ENCODE measurements around the gene ERC1. TPM values are rescaled to one million over a fixed set of nuclear protein-coding genes. Genes with fewer than 3 reads are reported as not detected.

ERC1 gene
- total RNA-seq, 1 donor from 2014 or later = 79.5 TPM

- H3K27me3 Mint-ChIP-seq (ENCODE audit: unreplicated experiment) = no peaks in the 10 kb centered on the region
- H3K4me1 Mint-ChIP-seq (ENCODE audit: unreplicated experiment) = peaks cover 14% of the 10 kb centered on the region
- H3K9me3 Mint-ChIP-seq (ENCODE audit: unreplicated experiment) = no peaks in the 10 kb centered on the region
- TF ChIP-seq CTCF (IDR thresholded peaks at IDR 0.05) = no peak
- H3K4me3 Mint-ChIP-seq (ENCODE audit: unreplicated experiment) = no peak overlapping the region
- H3K36me3 Mint-ChIP-seq (ENCODE audit: unreplicated experiment) = peaks cover 11% of the 10 kb centered on the region
- no peak for DNase-seq (ENCODE audit: extremely low spot score, unreplicated experiment)
- H3K27ac Mint-ChIP-seq (ENCODE audit: unreplicated experiment) = no peak overlapping the region
Observed at GRCh38 chr12:1320021-1320420, 329.0 kb downstream of the ERC1 start.

- DNase-seq (ENCODE audit: extremely low spot score, unreplicated experiment) = no peak
- TF ChIP-seq CTCF (IDR thresholded peaks at IDR 0.05) = no peak
- no peak overlapping the region for H3K4me3 Mint-ChIP-seq (ENCODE audit: unreplicated experiment)
Observed at GRCh38 chr12:1322821-1323220, 331.8 kb downstream of the ERC1 start.

GRCh38 chr12:1324099-1324498, 333.1 kb downstream of the ERC1 start:
- Mint-ChIP-seq H3K27ac (ENCODE audit: unreplicated experiment) (no peak overlapping the region), H3K36me3 (ENCODE audit: unreplicated experiment) (peaks cover 15% of the 10 kb centered on the region), H3K4me3 (ENCODE audit: unreplicated experiment) (no peak overlapping the region), H3K4me1 (ENCODE audit: unreplicated experiment) (peaks cover 3% of the 10 kb centered on the region), H3K27me3 (ENCODE audit: unreplicated experiment) (no peaks in the 10 kb centered on the region), H3K9me3 (ENCODE audit: unreplicated experiment) (no peaks in the 10 kb centered on the region)
- no peak for TF ChIP-seq CTCF (IDR thresholded peaks at IDR 0.05)
- no peak for DNase-seq (ENCODE audit: extremely low spot score, unreplicated experiment)

More at GRCh38 chr12:1322821-1323220, 331.8 kb downstream of the ERC1 start:
- H3K4me1 Mint-ChIP-seq (ENCODE audit: unreplicated experiment) = peaks cover 14% of the 10 kb centered on the region
- peaks cover 10% of the 10 kb centered on the region for H3K36me3 Mint-ChIP-seq (ENCODE audit: unreplicated experiment)
- no peak overlapping the region for H3K27ac Mint-ChIP-seq (ENCODE audit: unreplicated experiment)
- no peaks in the 10 kb centered on the region for H3K9me3 Mint-ChIP-seq (ENCODE audit: unreplicated experiment)
- no peaks in the 10 kb centered on the region for H3K27me3 Mint-ChIP-seq (ENCODE audit: unreplicated experiment)

GRCh38 chr12:1324910-1325309, 333.9 kb downstream of the ERC1 start:
- Mint-ChIP-seq H3K27ac (ENCODE audit: unreplicated experiment) (no peak overlapping the region), H3K27me3 (ENCODE audit: unreplicated experiment) (no peaks in the 10 kb centered on the region), H3K4me3 (ENCODE audit: unreplicated experiment) (no peak overlapping the region), H3K9me3 (ENCODE audit: unreplicated experiment) (no peaks in the 10 kb centered on the region), H3K4me1 (ENCODE audit: unreplicated experiment) (no peaks in the 10 kb centered on the region), H3K36me3 (ENCODE audit: unreplicated experiment) (peaks cover 15% of the 10 kb centered on the region)
- no peak for DNase-seq (ENCODE audit: extremely low spot score, unreplicated experiment)
- TF ChIP-seq CTCF (IDR thresholded peaks at IDR 0.05) = no peak

- no peak overlapping the region for H3K4me3 Mint-ChIP-seq (ENCODE audit: unreplicated experiment)
- TF ChIP-seq CTCF (IDR thresholded peaks at IDR 0.05) = no peak
- H3K9me3 Mint-ChIP-seq (ENCODE audit: unreplicated experiment) = no peaks in the 10 kb centered on the region
- peaks cover 15% of the 10 kb centered on the region for H3K36me3 Mint-ChIP-seq (ENCODE audit: unreplicated experiment)
- no peaks in the 10 kb centered on the region for H3K27me3 Mint-ChIP-seq (ENCODE audit: unreplicated experiment)
- no peaks in the 10 kb centered on the region for H3K4me1 Mint-ChIP-seq (ENCODE audit: unreplicated experiment)
- DNase-seq (ENCODE audit: extremely low spot score, unreplicated experiment) = no peak
- H3K27ac Mint-ChIP-seq (ENCODE audit: unreplicated experiment) = no peak overlapping the region
Observed at GRCh38 chr12:1325666-1326065, 334.6 kb downstream of the ERC1 start.
